DND-41 (cell line): ENCODE measurements around the gene SRP54.

Experiments used
- ATAC-seq: fragments of 200-7000 bp; cut with Tn5 transposase; 3 replicates; pipeline ENCODE4 v1.9.1; 2021; ENCODE audit warnings: low read depth; ENCODE audit not compliant: insufficient read depth
- DNase-seq: peaks from one replicate; pipeline ENCODE4 v3.0.0-alpha.2; 2020
- H2AFZ ChIP-seq: 2 replicates; pipeline ENCODE4 v1.6.0; 2012; ENCODE audit warnings: low read depth, low read length
- H3K27ac ChIP-seq: 2 replicates; pipeline ENCODE4 v1.5.1; 2012; ENCODE audit warnings: low read length, inconsistent platforms
- H3K27me3 ChIP-seq: fragments of 200-600 bp; sonication (generic); 2 replicates; pipeline ENCODE4 v1.6.0; 2012; ENCODE audit warnings: low read length, mild to moderate bottlenecking, inconsistent platforms; ENCODE audit not compliant: insufficient read depth, poor library complexity
- H3K36me3 ChIP-seq: 2 replicates; pipeline ENCODE4 v1.5.1; 2012; ENCODE audit warnings: low read length, inconsistent platforms; ENCODE audit not compliant: insufficient read depth
- H3K4me1 ChIP-seq: 2 replicates; pipeline ENCODE4 v1.5.1; 2012; ENCODE audit warnings: mild to moderate bottlenecking, low read length; ENCODE audit not compliant: insufficient read depth
- H3K4me2 ChIP-seq: 2 replicates; pipeline ENCODE4 v1.6.0; 2012; ENCODE audit warnings: mild to moderate bottlenecking, moderate library complexity, low read length, inconsistent platforms; ENCODE audit not compliant: insufficient read depth
- H3K4me3 ChIP-seq, 2 experiments: fragments of 200-600 bp in 1 of 2; shearing (Covaris generic) in 1 of 2; 2 replicates each; pipeline ENCODE4 v1.5.1; 2012 to 2016; ENCODE audit warnings: inconsistent platforms in 2 of 2, low read length in 2 of 2, mild to moderate bottlenecking in 2 of 2, low read depth in 1 of 2, moderate library complexity in 1 of 2
- H3K79me2 ChIP-seq: 2 replicates; pipeline ENCODE4 v1.6.0; 2012; ENCODE audit warnings: low read length, inconsistent platforms; ENCODE audit not compliant: insufficient read depth
- H3K9ac ChIP-seq: 2 replicates; pipeline ENCODE4 v1.6.0; 2012; ENCODE audit warnings: low read depth, mild to moderate bottlenecking, inconsistent platforms, low read length, moderate library complexity
- H3K9me3 ChIP-seq: 2 replicates; pipeline ENCODE4 v1.5.1; 2012; ENCODE audit warnings: low read length, moderate library complexity, mild to moderate bottlenecking, inconsistent platforms; ENCODE audit not compliant: insufficient read depth, severe bottlenecking
- H4K20me1 ChIP-seq: 2 replicates; pipeline ENCODE4 v1.6.0; 2012; ENCODE audit warnings: low read length; ENCODE audit not compliant: insufficient read depth
- EZH2 ChIP-seq: IDR thresholded peaks from 3 replicates; pipeline ENCODE4 v1.6.1; 2012; ENCODE audit warnings: borderline replicate concordance, low read depth, mild to moderate bottlenecking, moderate library complexity, low read length, inconsistent platforms; ENCODE audit not compliant: severe bottlenecking
- TF ChIP-seq, protein P1 (sequence below): IDR thresholded peaks from 2 replicates; pipeline ENCODE4 v1.5.1; 2012; ENCODE audit warnings: borderline replicate concordance, low read length, moderate library complexity, mild to moderate bottlenecking; ENCODE audit not compliant: poor library complexity, severe bottlenecking; ENCODE audit errors: extremely low read depth

SRP54 gene

DNA sequence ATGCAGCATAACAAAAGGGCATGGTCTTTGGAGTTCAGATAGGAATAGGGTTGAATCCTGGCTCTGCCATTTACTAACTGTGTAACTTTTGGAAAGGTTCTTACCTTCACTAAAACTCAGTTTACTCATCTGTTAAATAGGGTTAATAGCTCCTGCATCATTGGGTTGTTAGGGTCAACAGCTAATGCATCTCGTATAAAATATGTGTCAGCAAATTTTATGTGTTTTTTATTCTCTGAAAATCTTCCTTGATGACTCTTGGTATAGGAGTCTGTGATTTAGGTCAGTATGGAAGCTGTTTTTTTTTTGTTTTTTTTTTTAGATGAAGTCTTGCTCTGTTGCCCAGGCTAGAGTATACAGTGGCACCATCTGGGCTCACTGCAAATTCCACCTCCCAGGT, 36.1 kb upstream of the SRP54 start:
- Histone ChIP-seq H3K79me2 (no peaks in the 10 kb centered on the region), H3K4me2 (no peak overlapping the region), H3K4me3 (no peak overlapping the region), H4K20me1 (no peaks in the 10 kb centered on the region), H2AFZ (no peak overlapping the region), H3K27me3 (no peaks in the 10 kb centered on the region), H3K36me3 (no peaks in the 10 kb centered on the region; the same call in 1 of the 2 replicates), H3K4me1 (no peaks in the 10 kb centered on the region), H3K9me3 (peaks cover 4% of the 10 kb centered on the region), H3K9ac (no peak overlapping the region), H3K27ac (no peak overlapping the region)
- ATAC-seq (no peak), DNase-seq (no peak)
- TF ChIP-seq, protein P1, sequence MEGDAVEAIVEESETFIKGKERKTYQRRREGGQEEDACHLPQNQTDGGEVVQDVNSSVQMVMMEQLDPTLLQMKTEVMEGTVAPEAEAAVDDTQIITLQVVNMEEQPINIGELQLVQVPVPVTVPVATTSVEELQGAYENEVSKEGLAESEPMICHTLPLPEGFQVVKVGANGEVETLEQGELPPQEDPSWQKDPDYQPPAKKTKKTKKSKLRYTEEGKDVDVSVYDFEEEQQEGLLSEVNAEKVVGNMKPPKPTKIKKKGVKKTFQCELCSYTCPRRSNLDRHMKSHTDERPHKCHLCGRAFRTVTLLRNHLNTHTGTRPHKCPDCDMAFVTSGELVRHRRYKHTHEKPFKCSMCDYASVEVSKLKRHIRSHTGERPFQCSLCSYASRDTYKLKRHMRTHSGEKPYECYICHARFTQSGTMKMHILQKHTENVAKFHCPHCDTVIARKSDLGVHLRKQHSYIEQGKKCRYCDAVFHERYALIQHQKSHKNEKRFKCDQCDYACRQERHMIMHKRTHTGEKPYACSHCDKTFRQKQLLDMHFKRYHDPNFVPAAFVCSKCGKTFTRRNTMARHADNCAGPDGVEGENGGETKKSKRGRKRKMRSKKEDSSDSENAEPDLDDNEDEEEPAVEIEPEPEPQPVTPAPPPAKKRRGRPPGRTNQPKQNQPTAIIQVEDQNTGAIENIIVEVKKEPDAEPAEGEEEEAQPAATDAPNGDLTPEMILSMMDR = no peak
- no peak for TF ChIP-seq EZH2

GRCh38 chr14:34951286-34951685, 31.5 kb upstream of the SRP54 start:
- no peak for DNase-seq
- Histone ChIP-seq H4K20me1 (no peaks in the 10 kb centered on the region), H3K9me3 (no peaks in the 10 kb centered on the region), H3K27ac (no peak overlapping the region), H3K9ac (no peak overlapping the region), H3K36me3 (peaks cover 2% of the 10 kb centered on the region; the same call in 1 of the 2 replicates), H3K4me2 (no peak overlapping the region), H3K79me2 (no peaks in the 10 kb centered on the region), H2AFZ (no peak overlapping the region), H3K27me3 (no peaks in the 10 kb centered on the region), H3K4me3 (no peak overlapping the region), H3K4me1 (no peaks in the 10 kb centered on the region)
- TF ChIP-seq EZH2 = no peak
- TF ChIP-seq, protein P1 = no peak
- no peak for ATAC-seq

DNA sequence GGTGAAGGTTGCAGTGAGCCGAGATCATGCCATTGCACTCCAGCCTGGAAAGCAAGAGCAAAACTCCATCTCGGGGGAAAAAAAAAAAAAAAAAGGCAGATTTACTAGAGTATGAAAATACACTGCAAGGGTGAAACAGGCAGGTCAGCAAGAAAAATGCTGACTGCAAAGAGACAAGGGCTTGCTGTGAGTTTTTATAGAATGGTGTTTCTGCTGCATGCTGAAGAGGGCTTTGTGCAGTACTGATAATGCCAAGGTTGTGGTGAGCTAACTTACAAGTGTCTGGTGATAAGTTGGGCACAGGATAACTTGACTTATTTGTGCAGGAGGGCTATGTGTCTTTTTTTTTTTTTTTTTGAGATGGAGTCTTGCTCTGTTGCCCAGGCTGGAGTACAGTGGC, 25.9 kb upstream of the SRP54 start:
- H3K36me3 ChIP-seq = peaks cover 8% of the 10 kb centered on the region; the same call in 1 of the 2 replicates
- no peaks in the 10 kb centered on the region for H3K4me1 ChIP-seq
- no peak for DNase-seq
- no peak overlapping the region for H3K4me3 ChIP-seq
- H3K79me2 ChIP-seq = no peaks in the 10 kb centered on the region
- H3K4me2 ChIP-seq = no peak overlapping the region
- H3K9ac ChIP-seq = no peak overlapping the region
- H4K20me1 ChIP-seq = no peaks in the 10 kb centered on the region
- no peaks in the 10 kb centered on the region for H3K27me3 ChIP-seq
- H2AFZ ChIP-seq = no peak overlapping the region
- TF ChIP-seq, protein P1 = no peak
- no peak for TF ChIP-seq EZH2
- no peaks in the 10 kb centered on the region for H3K9me3 ChIP-seq
- H3K27ac ChIP-seq = no peak overlapping the region
- no peak for ATAC-seq
